Inflammatory macrophage treated with lipopolysaccharide for 4 hours (primary cell): ENCODE data around the gene DEAF1.

Experiments
- DNase-seq: peaks from one replicate; pipeline ENCODE4 v3.0.0-alpha.2; 2020

DEAF1 gene

DNA sequence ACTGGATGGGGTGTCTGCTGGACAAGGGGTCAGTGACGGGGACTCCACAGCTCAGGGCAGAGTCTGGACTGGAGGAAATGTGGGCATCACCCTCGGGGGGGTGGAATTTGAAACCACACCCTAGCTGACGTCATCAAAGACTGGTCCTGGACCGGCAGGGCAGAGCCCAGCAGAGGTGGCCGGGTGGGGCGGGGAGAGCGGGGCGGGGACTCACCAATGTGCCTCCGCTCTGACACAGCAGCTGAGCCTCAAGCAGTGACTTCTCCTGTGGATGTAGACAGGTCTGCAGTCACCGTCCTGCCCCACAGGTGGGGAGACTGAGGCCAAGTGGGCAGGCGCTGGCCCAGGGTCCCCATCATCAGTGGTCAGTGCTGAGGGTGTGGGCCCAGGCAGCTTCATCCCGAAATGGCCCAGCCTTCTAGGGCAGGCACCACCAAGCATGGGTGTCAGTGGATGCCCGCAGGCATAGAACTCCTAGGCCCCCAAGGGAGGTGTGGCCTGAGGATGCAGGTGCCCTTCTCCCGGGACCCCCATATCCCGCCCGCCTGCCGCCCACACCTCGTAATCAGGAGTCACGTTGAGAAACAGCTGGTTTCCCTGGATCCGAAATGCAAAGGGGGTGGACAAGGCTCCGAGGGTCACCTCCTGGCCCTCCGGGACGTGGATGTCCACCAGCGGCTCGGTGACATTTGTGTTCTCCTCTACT, 70.9 kb downstream of the DEAF1 start:
- DNase-seq, result peak; percentile 39

DNA sequence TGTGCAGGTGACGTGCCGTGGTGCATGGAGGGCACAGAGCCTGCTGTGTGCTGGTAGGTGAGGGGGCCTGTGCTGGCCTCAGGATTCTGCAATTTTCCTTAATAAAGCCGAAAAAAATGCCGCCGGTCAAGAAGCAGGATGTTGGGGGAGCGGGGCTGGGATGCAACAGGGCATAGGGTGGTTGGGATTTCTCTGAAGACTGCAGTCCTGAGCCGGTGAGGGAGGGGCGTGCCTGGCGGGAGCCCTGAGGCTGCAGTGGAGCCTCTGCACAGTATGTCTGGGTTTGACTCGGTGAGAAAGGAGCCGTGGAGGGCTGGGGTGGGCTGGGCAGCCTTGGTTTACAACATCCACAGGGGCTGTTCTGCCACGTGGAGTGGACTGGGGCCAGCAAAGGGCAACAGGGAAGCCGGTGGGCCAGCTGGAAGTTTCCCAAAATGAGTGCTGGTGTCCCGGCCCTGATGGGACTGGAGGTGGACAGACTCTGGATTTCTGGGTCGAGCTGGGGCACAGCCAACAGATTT, 71.6 kb downstream of the DEAF1 start:
- DNase-seq, result no peak

GRCh38 chr11:621838-622237, 73.2 kb downstream of the DEAF1 start:
- no peak for DNase-seq

GRCh38 chr11:620935-621814, 73.8 kb downstream of the DEAF1 start:
- peak; percentile 46 for DNase-seq

DNA sequence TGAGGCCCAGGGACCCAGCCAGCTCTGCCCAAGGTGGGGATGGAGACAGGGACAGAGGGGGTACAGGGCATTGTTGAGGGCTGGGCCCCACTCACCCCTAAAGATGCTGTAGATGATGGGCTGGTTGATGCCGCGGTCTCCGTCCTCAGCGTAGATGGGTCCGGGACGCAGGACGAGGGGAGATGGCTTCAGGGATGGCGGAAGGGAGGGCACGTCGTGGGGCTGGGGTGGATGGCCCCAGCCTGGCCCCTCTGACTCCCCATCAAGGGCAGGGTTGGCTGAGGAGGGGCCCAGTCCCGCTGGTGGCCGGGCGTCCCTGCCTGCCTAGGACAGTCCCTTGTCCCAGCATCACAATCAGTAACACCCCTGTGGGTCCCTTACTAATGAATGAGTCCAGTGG, 74.8 kb downstream of the DEAF1 start:
- DNase-seq, result no peak

DNA sequence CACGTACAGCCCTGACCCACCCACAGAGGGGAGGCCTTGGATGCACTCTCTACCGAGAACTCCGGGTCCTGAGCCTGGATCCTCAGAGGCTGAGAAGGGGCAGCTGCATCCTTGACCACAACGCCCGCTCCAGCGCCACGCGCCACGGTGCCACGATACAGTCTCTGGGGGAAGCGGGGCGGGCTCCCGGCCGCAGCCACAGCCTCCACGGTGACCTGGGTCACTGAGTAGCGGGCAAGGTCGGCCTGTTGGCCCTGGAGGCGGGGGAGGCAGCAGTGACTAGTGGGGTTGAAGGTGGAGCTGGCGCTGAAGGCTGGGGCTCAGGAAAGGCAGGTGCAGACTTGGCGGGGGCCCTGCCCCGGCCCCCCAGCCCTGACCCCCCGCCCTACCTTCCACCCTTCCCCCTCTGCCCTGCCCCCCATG, 75.4 kb downstream of the DEAF1 start:
- DNase-seq, result no peak

DNA sequence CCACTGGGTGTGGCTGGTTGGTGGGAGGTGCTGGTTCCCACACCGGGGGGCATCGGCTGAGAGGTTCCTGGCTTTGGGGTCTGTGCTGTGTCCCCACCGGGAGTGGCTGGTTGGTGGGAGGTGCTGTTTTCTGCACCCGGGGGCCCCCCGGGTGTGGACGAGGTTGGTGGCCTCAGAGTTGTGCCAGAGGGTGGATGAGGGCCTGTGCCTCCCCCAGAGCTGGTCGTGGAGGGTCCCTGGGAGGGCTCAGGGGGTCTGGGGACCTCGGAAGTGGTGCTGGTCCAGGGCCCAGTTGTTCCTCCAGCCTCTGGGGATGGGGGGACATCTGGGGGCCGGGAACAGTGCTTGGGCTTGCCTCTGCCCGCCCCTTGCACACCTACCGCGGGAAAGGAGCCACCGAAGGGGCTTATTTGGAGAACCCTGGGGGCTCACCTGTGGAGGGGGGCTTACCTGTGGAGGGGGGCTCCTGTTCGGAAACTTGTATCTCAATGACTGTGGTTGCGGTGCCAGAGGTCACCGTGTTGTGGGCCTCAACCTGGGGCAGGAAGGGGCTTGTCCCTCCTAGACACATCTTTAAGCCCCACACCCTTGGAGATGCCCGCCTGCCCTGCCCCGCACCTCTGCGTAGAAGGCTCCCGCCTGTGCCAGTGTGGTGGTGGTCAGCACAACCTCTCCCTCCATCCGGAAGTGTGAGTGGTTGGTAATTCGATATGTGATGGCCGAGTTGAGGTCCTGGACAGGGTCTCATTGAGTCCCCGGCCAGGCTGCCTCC, 76.0 kb downstream of the DEAF1 start:
- no peak for DNase-seq

GRCh38 chr11:617912-618682, 76.9 kb downstream of the DEAF1 start:
- DNase-seq, result no peak

DNA sequence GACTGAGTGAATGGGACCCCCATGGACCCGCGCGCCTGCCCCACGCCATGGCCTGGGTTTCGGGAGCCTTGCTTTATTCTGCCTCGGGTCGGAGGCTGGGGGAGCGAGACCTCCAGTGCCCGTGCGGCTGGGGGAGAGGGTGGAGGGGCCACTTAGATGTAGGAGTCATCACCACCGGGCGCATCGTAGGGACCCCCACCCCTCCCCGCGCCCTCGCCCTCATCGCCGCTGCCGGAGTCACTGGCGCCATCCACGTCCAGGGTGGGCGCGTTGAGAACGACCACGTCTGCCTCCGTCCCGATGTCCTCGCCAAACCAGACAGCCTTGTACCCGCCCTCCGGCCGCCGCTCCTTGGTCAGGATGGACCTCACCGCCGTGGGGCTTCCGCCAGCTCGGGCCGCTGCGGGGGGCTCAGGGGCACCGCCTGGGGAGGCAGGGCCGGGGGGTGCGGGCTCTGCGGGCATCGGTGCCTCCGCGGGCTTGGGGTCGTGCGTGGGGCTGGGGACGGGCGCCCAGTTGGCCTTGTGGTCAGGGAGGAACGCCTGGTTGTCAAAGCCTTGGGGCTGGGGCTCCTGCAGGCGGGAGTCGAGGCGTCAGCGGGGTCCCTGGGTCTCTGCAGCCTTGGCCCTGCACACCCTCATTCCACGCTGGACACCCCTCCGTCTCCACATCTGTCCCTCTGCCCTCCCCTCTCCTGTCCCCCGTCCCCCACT, 77.7 kb downstream of the DEAF1 start:
- no peak for DNase-seq

GRCh38 chr11:616320-617198, 78.5 kb downstream of the DEAF1 start:
- no peak for DNase-seq

DNA sequence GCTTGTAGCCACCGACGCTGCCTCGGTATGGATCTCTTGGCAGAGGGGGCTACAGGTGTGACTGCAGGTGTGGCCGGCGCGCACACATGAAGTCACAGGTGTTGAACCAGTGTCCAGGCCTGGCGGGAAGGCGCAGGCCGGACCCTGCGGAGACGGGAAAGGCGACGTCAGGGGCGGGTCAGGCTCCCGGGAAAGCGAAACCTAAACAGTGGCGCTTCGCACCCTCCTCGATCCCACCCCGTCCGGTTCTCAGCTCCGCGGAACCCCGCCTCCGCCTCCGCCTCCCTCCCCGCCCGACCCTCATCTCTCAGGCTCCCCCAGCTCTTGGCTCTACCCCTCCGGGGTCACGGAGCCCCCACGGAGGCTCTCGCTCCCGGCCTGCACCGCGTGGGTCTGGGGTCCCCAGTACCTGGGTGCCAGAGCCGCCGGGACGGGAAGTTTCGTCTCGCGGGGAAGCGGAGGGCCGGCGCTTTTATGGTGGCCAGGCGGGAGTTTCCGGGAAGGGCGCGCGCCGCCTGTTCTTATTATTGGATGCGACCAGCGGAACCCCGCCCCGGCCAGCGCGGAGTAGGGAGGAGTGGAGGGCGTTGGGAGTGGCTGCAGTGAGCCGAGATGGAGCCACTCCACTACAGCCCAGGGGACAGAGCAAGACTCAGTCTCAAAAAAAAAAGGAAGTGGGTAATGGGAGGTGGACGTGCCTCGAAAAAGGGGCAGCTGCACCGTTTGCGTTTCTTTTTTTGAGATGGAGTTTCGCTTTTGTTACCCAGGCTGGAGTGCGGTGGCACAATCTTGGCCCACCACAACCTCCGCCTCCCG, 79.3 kb downstream of the DEAF1 start, which contains the start of gene IRF7:
Gene IRF7 (minus strand): TSS at position 447 of the 816 bp plus-strand sequence. CDS start 586 bp downstream, outside the sequence.
- peak; percentile 99 for DNase-seq

DNA sequence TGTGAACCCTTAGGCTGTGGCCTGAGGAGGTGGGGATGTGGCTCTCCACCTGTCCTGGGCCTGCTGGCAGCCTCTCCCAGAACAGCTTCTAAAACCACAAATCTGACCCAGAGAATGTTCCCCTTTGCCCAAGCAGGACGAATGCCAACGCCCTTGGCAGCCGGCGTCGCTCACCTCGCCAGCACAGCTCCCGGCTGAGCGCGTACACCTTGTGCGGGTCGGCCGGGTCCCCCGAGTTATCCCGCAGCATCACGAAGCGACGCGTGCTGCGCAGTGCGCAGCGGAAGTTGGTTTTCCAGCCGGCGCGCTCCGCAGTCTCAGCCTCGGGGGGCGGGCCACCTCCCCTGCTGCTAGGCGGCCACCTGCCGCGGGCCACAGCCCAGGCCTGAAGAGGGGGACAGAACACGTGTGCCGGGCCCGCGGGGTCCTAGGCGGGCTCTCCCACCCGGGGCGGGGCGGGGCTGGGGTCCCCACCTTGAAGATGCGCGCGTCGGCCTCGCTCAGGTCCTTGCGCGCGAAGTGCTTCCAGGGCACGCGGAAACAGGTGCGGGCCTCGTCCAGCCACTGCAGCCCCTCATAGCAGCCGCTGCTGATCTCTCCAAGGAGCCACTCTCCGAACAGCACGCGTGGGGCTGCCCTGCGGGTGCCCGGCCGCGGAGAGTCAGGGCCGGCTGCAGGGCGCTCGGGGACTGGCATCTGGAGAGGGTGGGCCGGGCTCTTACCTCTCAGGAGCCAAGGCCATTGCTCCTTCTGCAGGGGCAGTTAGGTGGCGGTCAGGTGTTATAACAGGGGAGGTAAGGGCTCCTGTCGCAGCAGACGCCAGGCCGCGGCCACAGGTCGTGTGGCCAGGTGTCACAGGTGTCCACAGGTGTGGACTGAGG, 80.2 kb downstream of the DEAF1 start:
- no peak for DNase-seq

- no peak for DNase-seq
These were observed 80.9 kb downstream of the DEAF1 start for GRCh38 chr11:614021-614622.

GRCh38 chr11:613369-613968, 81.6 kb downstream of the DEAF1 start:
- DNase-seq, result peak; percentile 79

GRCh38 chr11:612961-613300, 82.1 kb downstream of the DEAF1 start:
- DNase-seq, result no peak

DNA sequence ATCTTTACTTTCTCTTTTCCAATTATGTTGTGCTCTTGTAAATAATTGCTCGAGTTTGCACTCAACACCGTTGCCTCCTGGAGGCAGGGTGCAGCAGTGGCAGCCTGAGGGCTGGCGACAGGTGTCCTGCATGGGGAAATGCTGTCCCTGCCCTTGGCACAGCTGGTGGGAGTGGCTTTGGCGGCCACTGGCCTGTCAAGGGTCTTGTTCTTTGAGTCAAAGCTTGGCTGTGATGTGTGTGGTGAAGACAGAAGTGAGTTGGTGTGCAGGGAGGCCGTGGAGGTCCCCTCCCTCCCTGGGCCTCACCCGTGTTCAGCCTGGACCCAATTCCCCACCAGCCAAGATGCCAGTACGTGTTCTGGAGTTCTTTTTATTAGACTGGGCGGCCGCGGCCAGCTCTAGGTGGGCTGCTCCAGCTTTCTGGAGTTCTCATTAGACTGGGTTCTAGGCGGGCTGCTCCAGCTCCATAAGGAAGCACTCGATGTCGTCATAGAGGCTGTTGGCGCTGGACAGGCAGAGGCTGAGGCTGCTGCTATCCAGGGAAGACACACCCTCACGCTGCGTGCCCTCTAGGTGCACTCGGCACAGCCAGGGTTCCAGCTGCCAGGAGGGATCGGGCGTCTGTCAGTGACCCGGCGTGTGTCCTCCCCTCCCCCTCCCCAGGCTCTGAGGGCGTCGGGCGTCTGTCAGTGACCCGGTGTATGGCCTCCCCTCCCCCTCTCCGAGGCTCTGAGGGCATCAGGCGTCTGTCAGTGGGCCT, 82.6 kb downstream of the DEAF1 start:
- DNase-seq, result peak; percentile 40
